Adrenal gland (tissue), 12 donors: Measurements from ENCODE around the gene DHRS4L2. TPM values are rescaled to one million over a fixed set of nuclear protein-coding genes. Genes with fewer than 3 reads are reported as not detected.
"Not testable (repeated sequence)": the region's sequence is repeated elsewhere in the genome, so short reads cannot be mapped to it uniquely, and the experiment has no call there.

Source experiments
- DNase-seq, 7 donors: peaks; one replicate each; pipeline ENCODE4 v3.0.0-alpha.2; 2019 to 2020
- H3K27ac ChIP-seq, 5 donors: fragments of 200-600 bp; sonication (generic) in 4 of 5; 1 replicate in 3 of 5; 2 replicates in 2 of 5; pipeline versions ENCODE4 v1.5.1 to v1.8.0; 2016 to 2020; ENCODE audit warnings: mild to moderate bottlenecking in 1 of 5
- H3K27me3 ChIP-seq: fragments of 200-600 bp; 2 replicates; pipeline ENCODE4 v1.8.0; 2021
- H3K36me3 ChIP-seq, 2 donors: fragments of 200-600 bp; replicated peaks in 1 of 2; 1 replicate in 1 of 2; 2 replicates in 1 of 2; pipeline versions ENCODE4 v1.5.1 to v1.8.0; 2018 to 2022
- H3K4me1 ChIP-seq, 2 donors: fragments of 200-600 bp; replicated peaks in 1 of 2; 1 replicate in 1 of 2; 2 replicates in 1 of 2; pipeline versions ENCODE4 v1.5.1 to v1.8.0; 2018 to 2021
- H3K4me3 ChIP-seq, 4 donors: fragments of 200-600 bp; sonication (generic) in 3 of 4; one replicate each; pipeline ENCODE4 v1.5.1; 2016 to 2018
- H3K9me3 ChIP-seq, 3 donors: fragments of 200-600 bp; sonication (generic) in 1 of 3; replicated peaks in 1 of 3; 1 replicate in 2 of 3; 2 replicates in 1 of 3; pipeline versions ENCODE4 v1.5.1 to v1.8.0; 2016 to 2021
- CTCF ChIP-seq, 6 experiments: fragments of 450-650 bp in 4 of 6; fragments of 200-600 bp in 2 of 6; sonication (generic) in 1 of 6; IDR thresholded peaks; 1 replicate in 5 of 6; 2 replicates in 1 of 6; pipeline versions ENCODE4 v1.5.1 to v1.8.0; 2016 to 2021; ENCODE audit warnings: antibody characterized with exemption in 6 of 6, mild to moderate bottlenecking in 2 of 6, moderate library complexity in 1 of 6
- POLR2A ChIP-seq, 2 donors: fragments of 450-650 bp; IDR thresholded peaks; one replicate each; pipeline ENCODE4 v1.6.1; 2017; ENCODE audit warnings: antibody characterized with exemption in 2 of 2, mild to moderate bottlenecking in 2 of 2, moderate library complexity in 1 of 2
- WGBS, 4 donors: extraction: QIAGEN DNeasy Blood & Tissue Kit in 2 of 4; methylation state at CpG; one replicate each; pipeline versions ENCODE4 v1.1.5 to v1.1.7; 2013 to 2017; 5-methylcytosine and 5-hydroxymethylcytosine counted together
- intact Hi-C, 2 donors: fragments of 100-400 bp; cut with DNase I; formaldehyde crosslinking; loops; one replicate each; pipeline versions ENCODE4 v1.14.1 to v1.15.0; 2022 to 2023
- polyA plus RNA-seq, 3 donors: library from polyadenylated mRNA; stranded (reverse); fragments of 200-250 nt in 2 of 3; fragments of 350-450 nt in 1 of 3; fragmentation: Illumina TruSeq in 1 of 3; extraction: RNeasy Lipid Tissue Mini Kit (QIAGEN cat#74804) in 1 of 3; gene quantifications; one replicate each; pipeline ENCODE4 v1.2.3, GENCODE V29; 2013 to 2014
- total RNA-seq, 9 donors: library from RNA; depleted of rRNA in 4 of 9; stranded (reverse); fragments of >200 nt in 4 of 9; fragments of 120-200 nt in 1 of 9; fragmentation: NEBNext Ultra II Directional in 1 of 9; extraction: Animal tissue kit (Norgen Biotek cat#: 25700) in 1 of 9; gene quantifications; one replicate each; pipeline versions ENCODE4 v1.1.0 to v1.2.4, GENCODE V29; 2013 to 2023
- donor health status: healthy with polysubstance abuse.
- donor health status: Bipolar disorder and iron deficiency.
- donor health status: DM: yes; HTN: yes; CAD: no.
- donor health status: DM: no; HTN: no; CAD: no.
- donor health status: DM: no; HTN: no; CAD: no.
- donor health status: DM: yes; HTN: yes; CAD: no.

DHRS4L2 gene
- total and polyA plus RNA-seq, 12 donors: 14.8 to 56.4 (median 37.3) TPM

DNA sequence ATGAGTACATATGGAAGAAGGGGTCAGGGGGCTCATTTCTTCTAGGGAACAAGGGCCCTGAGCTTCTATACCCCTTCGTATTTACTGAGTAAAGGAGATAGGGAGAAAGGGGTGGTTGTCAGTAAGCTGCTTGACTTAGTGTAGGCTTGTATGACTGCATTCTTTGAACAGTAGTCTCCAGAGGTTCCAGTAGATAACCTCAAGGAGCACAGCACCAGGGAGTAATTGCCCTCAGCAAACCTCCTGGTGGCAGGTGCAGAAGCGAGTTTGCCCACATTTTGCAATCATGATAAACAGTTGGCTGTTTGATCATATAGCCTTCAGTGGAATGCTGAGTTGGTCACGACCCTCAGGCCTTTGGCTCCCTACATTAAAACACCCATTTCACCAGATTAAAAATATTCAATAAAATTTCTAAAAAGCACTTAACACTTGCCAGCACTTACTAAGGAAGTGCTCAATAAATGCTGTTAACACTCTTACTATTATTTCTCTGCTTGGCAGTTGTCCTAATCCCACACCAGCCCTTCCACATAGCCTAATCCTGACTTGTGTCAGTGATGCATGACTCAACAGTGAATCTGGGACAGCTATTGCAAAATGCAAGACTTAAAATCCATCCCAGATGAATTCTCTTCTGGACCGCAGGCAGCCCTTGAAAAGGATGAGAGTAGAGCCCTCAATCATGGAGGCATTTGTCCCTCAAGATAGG lies 3.7 kb upstream of the DHRS4L2 start:
- Histone ChIP-seq H3K4me1 (peaks cover 7 to 20% of the 10 kb centered on the region in 2 donors), H3K36me3 (no peaks in the 10 kb centered on the region), H3K9me3 (no peaks in the 10 kb centered on the region), H3K27ac (no peak overlapping the region), H3K27me3 (no peaks in the 10 kb centered on the region), H3K4me3 (no peak overlapping the region)
- WGBS, 4 donors: 54 to 72% (median 62%) methylated on average over 2 to 4 of the region's 4 CpGs
- peak in 5 of 7 donors; percentile 46 to 68 (median 51) for DNase-seq
- no peak for TF ChIP-seq POLR2A (IDR thresholded peaks at IDR 0.05)
- TF ChIP-seq CTCF (IDR thresholded peaks at IDR 0.05): no peak
- intact Hi-C loops: no loop called here

- 29 to 34% (median 31%) methylated on average over 4 to 6 of the region's 6 CpGs; no CpG with 5 or more reads in 1 of the 4 donors for WGBS, 4 donors
Measured at GRCh38 chr14:23988223-23988606, 514 bp upstream of the DHRS4L2 start.

GRCh38 chr14:23989734-23990445 lies 1.2 kb downstream of the DHRS4L2 start:
- H3K27ac ChIP-seq: peak overlapping the region in 1 of 5 donors; percentile 21
- H3K9me3 ChIP-seq, intact Hi-C loops, H3K27me3 ChIP-seq, H3K36me3 ChIP-seq, H3K4me3 ChIP-seq: not testable (repeated sequence)
- H3K4me1 ChIP-seq: peaks cover 7 to 21% of the 10 kb centered on the region in 2 donors
- 56 to 77% (median 63%) methylated on average over 9 to 21 of the region's 21 CpGs for WGBS, 4 donors
- peak; percentile 57 to 76 (median 73) for DNase-seq

More at GRCh38 chr14:23988223-23988606, 514 bp upstream of the DHRS4L2 start:
- DNase-seq, H3K36me3 ChIP-seq, H3K9me3 ChIP-seq, H3K27me3 ChIP-seq, intact Hi-C loops: not testable (repeated sequence)
- peaks cover 7 to 21% of the 10 kb centered on the region in 2 donors for H3K4me1 ChIP-seq
- peak overlapping the region in 2 of 5 donors; percentile 68 to 77 for H3K27ac ChIP-seq
- peak overlapping the region in 1 of 4 donors; percentile 61 for H3K4me3 ChIP-seq

- H3K4me1 ChIP-seq: peaks cover 7 to 14% of the 10 kb centered on the region in 2 donors
- DNase-seq, intact Hi-C loops, H3K36me3 ChIP-seq, H3K27me3 ChIP-seq, H3K9me3 ChIP-seq, H3K27ac ChIP-seq, H3K4me3 ChIP-seq: not testable (repeated sequence)
- WGBS, 4 donors: 84 to 90% (median 89%) methylated on average over 1 of the region's 1 CpG; no CpG with 5 or more reads in 1 of the 4 donors
Measured at GRCh38 chr14:23990961-23991360, 2.2 kb downstream of the DHRS4L2 start.

DNA sequence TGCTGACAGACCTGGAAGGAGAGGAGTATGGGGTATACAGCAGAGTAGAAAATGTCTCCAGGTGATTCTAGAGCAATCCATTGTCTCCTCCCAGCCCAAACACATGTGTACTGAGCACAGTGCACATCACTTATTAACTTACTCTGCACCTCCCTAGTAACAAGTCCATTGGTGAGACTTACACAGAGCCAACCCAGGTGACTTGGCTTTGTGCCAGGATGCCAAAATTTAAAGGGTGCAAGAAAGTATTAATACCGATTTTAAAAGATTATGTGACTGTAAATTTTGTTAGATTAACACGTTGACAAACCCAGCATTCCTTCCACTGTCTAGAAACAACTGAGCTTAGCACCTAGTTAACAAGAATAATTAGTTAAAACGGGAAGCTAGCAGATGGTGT lies 4.3 kb downstream of the DHRS4L2 start:
- DNase-seq, H3K4me3 ChIP-seq, H3K27ac ChIP-seq, H3K9me3 ChIP-seq, intact Hi-C loops, H3K36me3 ChIP-seq, H3K27me3 ChIP-seq: not testable (repeated sequence)
- 80 to 87% (median 84%) methylated on average over 3 of the region's 3 CpGs for WGBS, 4 donors
- H3K4me1 ChIP-seq: peaks cover 7 to 14% of the 10 kb centered on the region in 2 donors

DNA sequence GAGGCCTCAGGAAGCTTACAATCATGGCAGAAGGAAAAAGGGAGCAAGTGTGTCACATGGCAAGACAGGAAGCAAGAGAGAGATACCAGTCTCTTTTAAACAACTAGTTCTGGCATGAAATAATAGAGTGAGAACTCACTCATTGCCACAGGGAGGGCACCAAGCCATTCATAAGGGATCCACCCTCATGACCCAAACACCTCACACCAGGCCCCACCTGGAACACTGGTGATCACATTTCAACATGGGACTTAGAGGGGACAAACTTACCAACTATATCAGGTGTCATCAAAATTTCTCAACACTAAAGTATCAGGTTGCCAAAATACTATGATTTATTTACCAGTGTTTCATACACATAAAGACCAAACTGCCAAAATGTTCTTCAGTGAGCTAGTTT lies 7.3 kb downstream of the DHRS4L2 start:
- intact Hi-C loops, H3K27ac ChIP-seq: not testable (repeated sequence)

DNA sequence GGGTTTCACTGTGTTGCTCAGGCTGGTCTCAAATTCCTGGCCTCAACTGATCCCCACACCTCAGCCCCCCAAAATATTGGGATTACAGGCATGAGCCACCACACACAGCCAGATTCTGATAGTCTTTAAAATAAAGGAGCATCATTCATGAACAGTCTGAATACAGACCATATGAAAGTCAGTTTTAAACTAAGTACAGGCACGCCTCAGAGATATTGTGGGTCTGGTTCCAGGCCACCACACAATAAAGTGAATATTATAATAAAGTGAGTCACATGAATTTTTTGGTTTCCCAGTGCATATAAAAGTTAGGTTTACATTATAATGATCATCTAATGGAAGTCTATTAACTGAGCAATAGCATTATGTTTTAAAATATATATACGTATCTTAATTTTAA lies 8.1 kb downstream of the DHRS4L2 start:
- 75 to 100% (median 92%) methylated on average over 1 of the region's 2 CpGs for WGBS, 4 donors
- H3K36me3 ChIP-seq, DNase-seq, H3K9me3 ChIP-seq, H3K27me3 ChIP-seq, intact Hi-C loops, H3K4me1 ChIP-seq, H3K27ac ChIP-seq, H3K4me3 ChIP-seq: not testable (repeated sequence)

More for the DNA sequence above, 7.3 kb downstream of the DHRS4L2 start:
- not testable (repeated sequence) for H3K4me3 ChIP-seq, H3K27me3 ChIP-seq, H3K9me3 ChIP-seq, DNase-seq, H3K4me1 ChIP-seq, H3K36me3 ChIP-seq

DNA sequence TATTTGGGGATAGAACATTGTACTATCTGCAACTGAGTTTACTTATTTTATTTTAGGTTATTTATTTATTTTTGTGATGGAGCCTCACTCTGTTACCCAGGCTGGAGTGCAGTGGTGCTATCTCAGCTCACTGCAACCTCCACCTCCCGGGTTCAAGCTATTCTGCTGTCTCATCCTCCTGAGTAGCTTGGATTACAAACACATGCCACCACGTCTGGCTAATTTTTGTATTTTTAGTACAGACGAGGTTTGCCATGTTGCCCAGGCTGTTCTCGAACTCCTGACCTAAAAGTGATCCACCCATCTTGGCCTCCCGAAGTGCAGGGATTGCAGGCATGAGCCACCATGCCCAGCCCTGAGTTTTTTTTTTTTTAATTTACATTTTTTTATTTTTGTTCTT lies 10.9 kb downstream of the DHRS4L2 start:
- DNase-seq, H3K4me1 ChIP-seq, H3K27ac ChIP-seq, H3K4me3 ChIP-seq, H3K9me3 ChIP-seq, H3K27me3 ChIP-seq, H3K36me3 ChIP-seq, intact Hi-C loops: not testable (repeated sequence)
- WGBS, 4 donors: 90 to 100% (median 95%) methylated on average over 1 of the region's 5 CpGs

DNA sequence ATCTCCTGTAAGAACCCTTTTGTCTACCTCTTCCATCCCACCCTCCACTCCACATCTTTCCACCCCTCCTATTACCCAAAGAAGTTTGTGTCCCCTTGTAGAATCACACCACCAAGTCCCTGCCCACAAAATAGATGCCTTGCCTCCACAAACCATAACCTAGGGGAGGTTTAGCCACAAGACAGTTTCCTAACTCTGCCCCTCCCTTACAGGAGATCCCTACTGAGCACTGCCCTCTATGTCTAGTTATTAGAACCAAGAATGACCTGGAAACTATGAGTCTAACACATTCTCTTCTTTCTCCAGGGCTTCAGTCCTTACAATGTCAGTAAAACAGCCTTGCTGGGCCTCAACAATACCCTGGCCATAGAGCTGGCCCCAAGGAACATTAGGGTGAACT lies 12.3 kb downstream of the DHRS4L2 start:
- H3K9me3 ChIP-seq, DNase-seq, H3K27ac ChIP-seq, H3K27me3 ChIP-seq, H3K4me3 ChIP-seq, H3K36me3 ChIP-seq, H3K4me1 ChIP-seq, intact Hi-C loops: not testable (repeated sequence)

GRCh38 chr14:24001679-24002078 lies 12.9 kb downstream of the DHRS4L2 start:
- H3K27ac ChIP-seq, H3K36me3 ChIP-seq, DNase-seq, intact Hi-C loops, H3K4me3 ChIP-seq, H3K9me3 ChIP-seq, H3K27me3 ChIP-seq, H3K4me1 ChIP-seq: not testable (repeated sequence)
- 88% methylated on average over 1 of the region's 2 CpGs; no CpG with 5 or more reads in 3 of the 4 donors for WGBS, 4 donors
